ENCODE measurements around the gene CDKN2A. TPM values are rescaled to one million over a fixed set of nuclear protein-coding genes. Genes with fewer than 3 reads are reported as not detected.

Gene CDKN2A
- polyA plus RNA-seq (2012; ENCODE audit: low read depth, missing spikeins): 5.8 TPM

GRCh38 chr9:21993893-21994555 lies at the start of gene CDKN2A:
Gene CDKN2A, minus strand, starts transcription at chr9:21994392.
- TF ChIP-seq PAX5 (IDR thresholded peaks at IDR 0.05; ENCODE audit: insufficient read depth, low read length, severe bottlenecking) (no peak), POU2F2 (IDR thresholded peaks at IDR 0.05; ENCODE audit: low read depth, low read length) (no peak), POLR2AphosphoS5 (IDR thresholded peaks at IDR 0.05; ENCODE audit: low read depth, low read length) (no peak), TAF1 (IDR thresholded peaks at IDR 0.05; ENCODE audit: low read depth, low read length) (no peak), POLR2A (IDR thresholded peaks at IDR 0.05; ENCODE audit: low read depth, low read length) (no peak), SPI1 (IDR thresholded peaks at IDR 0.05; ENCODE audit: low read depth, low read length) (no peak)
- no peak for DNase-seq (ENCODE audit: insufficient read length, low spot score)
- peak; percentile 75 for FAIRE-seq

GRCh38 chr9:22043928-22044327 lies 49.7 kb upstream of the CDKN2A start:
- TF ChIP-seq SPI1 (IDR thresholded peaks at IDR 0.05; ENCODE audit: low read depth, low read length) (no peak), POU2F2 (IDR thresholded peaks at IDR 0.05; ENCODE audit: low read depth, low read length) (no peak), TAF1 (IDR thresholded peaks at IDR 0.05; ENCODE audit: low read depth, low read length) (no peak), POLR2A (IDR thresholded peaks at IDR 0.05; ENCODE audit: low read depth, low read length) (no peak), POLR2AphosphoS5 (IDR thresholded peaks at IDR 0.05; ENCODE audit: low read depth, low read length) (no peak), PAX5 (IDR thresholded peaks at IDR 0.05; ENCODE audit: insufficient read depth, low read length, severe bottlenecking) (no peak)
- no peak for DNase-seq (ENCODE audit: insufficient read length, low spot score)
- no peak for FAIRE-seq

GRCh38 chr9:22041775-22042174 lies 47.6 kb upstream of the CDKN2A start:
- DNase-seq (ENCODE audit: insufficient read length, low spot score): no peak
- FAIRE-seq: no peak
- no peak for TF ChIP-seq POLR2A (IDR thresholded peaks at IDR 0.05; ENCODE audit: low read depth, low read length)
- TF ChIP-seq PAX5 (IDR thresholded peaks at IDR 0.05; ENCODE audit: insufficient read depth, low read length, severe bottlenecking): no peak
- no peak for TF ChIP-seq SPI1 (IDR thresholded peaks at IDR 0.05; ENCODE audit: low read depth, low read length)
- no peak for TF ChIP-seq TAF1 (IDR thresholded peaks at IDR 0.05; ENCODE audit: low read depth, low read length)
- TF ChIP-seq POU2F2 (IDR thresholded peaks at IDR 0.05; ENCODE audit: low read depth, low read length): no peak
- TF ChIP-seq POLR2AphosphoS5 (IDR thresholded peaks at IDR 0.05; ENCODE audit: low read depth, low read length): no peak

GRCh38 chr9:22041344-22041743 lies 47.2 kb upstream of the CDKN2A start:
- FAIRE-seq: no peak
- TF ChIP-seq POLR2AphosphoS5 (IDR thresholded peaks at IDR 0.05; ENCODE audit: low read depth, low read length): no peak
- DNase-seq (ENCODE audit: insufficient read length, low spot score): no peak

DNA sequence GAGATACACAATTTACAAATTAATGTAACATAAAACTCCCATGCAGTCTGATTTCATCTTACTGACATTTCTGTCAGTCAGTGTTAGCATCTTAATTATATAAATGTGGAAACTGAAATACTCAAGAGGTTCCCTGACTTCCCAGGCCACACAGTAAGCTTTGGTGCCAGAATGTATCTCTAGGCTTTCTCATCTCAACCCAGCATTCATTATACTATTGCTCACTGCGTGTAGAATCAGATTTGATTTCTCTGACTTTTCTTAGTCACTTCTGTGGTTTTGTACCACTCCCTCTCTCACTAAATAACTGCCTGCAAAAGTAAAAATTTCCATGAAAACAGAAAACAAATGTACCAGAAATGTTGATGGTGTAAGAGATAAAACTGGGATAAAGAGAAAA lies 46.6 kb upstream of the CDKN2A start:
- no peak for TF ChIP-seq TAF1 (IDR thresholded peaks at IDR 0.05; ENCODE audit: low read depth, low read length)
- no peak for TF ChIP-seq POLR2A (IDR thresholded peaks at IDR 0.05; ENCODE audit: low read depth, low read length)
- TF ChIP-seq POLR2AphosphoS5 (IDR thresholded peaks at IDR 0.05; ENCODE audit: low read depth, low read length): no peak
- TF ChIP-seq POU2F2 (IDR thresholded peaks at IDR 0.05; ENCODE audit: low read depth, low read length): no peak
- no peak for TF ChIP-seq SPI1 (IDR thresholded peaks at IDR 0.05; ENCODE audit: low read depth, low read length)
- no peak for TF ChIP-seq PAX5 (IDR thresholded peaks at IDR 0.05; ENCODE audit: insufficient read depth, low read length, severe bottlenecking)
- DNase-seq (ENCODE audit: insufficient read length, low spot score) (no peak), FAIRE-seq (no peak)

GRCh38 chr9:22039258-22039657 lies 45.1 kb upstream of the CDKN2A start:
- DNase-seq (ENCODE audit: insufficient read length, low spot score): no peak
- FAIRE-seq: no peak
- TF ChIP-seq PAX5 (IDR thresholded peaks at IDR 0.05; ENCODE audit: insufficient read depth, low read length, severe bottlenecking) (no peak), POLR2AphosphoS5 (IDR thresholded peaks at IDR 0.05; ENCODE audit: low read depth, low read length) (no peak), TAF1 (IDR thresholded peaks at IDR 0.05; ENCODE audit: low read depth, low read length) (no peak), SPI1 (IDR thresholded peaks at IDR 0.05; ENCODE audit: low read depth, low read length) (no peak), POLR2A (IDR thresholded peaks at IDR 0.05; ENCODE audit: low read depth, low read length) (no peak), POU2F2 (IDR thresholded peaks at IDR 0.05; ENCODE audit: low read depth, low read length) (no peak)

DNA sequence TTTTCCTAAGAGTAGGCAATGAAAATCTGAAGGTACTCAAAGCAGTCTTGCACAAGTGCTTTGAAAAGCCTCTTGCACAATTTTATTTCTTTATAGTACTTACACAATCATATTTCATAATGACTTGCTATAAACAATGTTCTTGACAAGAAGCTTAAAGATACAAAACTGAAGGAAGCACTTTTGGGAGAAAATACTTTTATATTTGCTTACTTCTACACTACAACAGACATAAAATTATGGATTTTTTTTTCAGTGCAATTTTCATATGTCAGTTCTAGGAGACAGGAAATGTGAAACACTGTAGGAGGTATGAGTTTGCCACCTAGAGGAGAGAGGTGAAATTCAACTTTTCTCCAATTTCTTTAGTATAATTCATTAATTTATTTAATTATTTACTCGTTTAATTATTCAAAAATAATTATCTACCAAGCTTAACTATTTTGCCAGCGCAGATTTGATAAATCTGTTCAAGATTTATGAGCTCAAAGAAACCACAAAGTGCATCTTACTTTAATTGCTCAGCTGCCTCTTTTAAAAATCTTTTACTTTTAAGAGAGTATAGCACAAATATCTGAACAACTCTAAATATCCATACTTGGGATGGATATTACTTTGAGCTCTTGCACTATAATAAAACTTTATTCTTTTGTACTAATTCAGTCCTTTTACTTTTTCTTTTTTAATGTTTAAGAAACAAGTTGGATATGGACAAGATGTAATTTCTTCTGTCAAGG lies 43.9 kb upstream of the CDKN2A start:
- TF ChIP-seq POLR2AphosphoS5 (IDR thresholded peaks at IDR 0.05; ENCODE audit: low read depth, low read length) (no peak), POU2F2 (IDR thresholded peaks at IDR 0.05; ENCODE audit: low read depth, low read length) (no peak), SPI1 (IDR thresholded peaks at IDR 0.05; ENCODE audit: low read depth, low read length) (no peak), POLR2A (IDR thresholded peaks at IDR 0.05; ENCODE audit: low read depth, low read length) (no peak), PAX5 (IDR thresholded peaks at IDR 0.05; ENCODE audit: insufficient read depth, low read length, severe bottlenecking) (no peak), TAF1 (IDR thresholded peaks at IDR 0.05; ENCODE audit: low read depth, low read length) (no peak)
- FAIRE-seq (no peak), DNase-seq (ENCODE audit: insufficient read length, low spot score) (no peak)

DNA sequence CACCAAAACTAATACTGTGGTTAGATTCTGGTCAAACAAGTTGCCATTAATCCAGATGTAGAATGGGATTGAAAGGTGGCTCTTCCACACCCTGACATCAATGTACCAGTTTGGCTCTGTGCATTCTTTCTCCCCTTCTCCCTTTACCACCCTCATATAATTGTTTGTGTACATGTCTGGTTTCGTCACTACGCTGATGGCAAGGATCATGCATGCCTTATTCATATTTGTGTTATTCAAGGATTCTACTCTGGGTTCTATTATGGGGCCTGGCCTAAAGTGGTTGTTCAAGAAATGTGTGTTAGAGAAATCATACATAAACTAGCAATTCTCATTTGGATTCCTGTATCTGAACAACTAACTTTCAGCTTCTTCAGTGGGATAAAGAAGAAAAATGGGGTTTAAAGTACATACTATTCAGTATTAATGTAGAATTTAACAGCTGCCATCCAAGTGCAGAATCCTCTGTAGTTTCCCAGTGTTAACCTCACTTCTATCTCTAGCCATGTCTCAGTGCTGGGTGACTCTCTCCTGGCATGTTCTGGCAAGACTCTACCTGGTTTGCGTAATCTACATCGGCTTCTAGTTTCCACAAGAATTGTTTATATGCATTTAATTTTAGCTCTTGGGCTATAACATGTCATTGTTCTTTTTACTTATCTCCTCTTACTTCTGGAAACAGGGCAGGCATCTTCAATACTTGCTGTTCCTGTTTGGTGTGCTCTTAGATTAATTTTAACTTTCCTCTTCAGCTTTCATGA lies 42.9 kb upstream of the CDKN2A start:
- FAIRE-seq: no peak
- no peak for TF ChIP-seq POLR2A (IDR thresholded peaks at IDR 0.05; ENCODE audit: low read depth, low read length)
- TF ChIP-seq PAX5 (IDR thresholded peaks at IDR 0.05; ENCODE audit: insufficient read depth, low read length, severe bottlenecking): no peak
- no peak for TF ChIP-seq TAF1 (IDR thresholded peaks at IDR 0.05; ENCODE audit: low read depth, low read length)
- no peak for TF ChIP-seq SPI1 (IDR thresholded peaks at IDR 0.05; ENCODE audit: low read depth, low read length)
- no peak for DNase-seq (ENCODE audit: insufficient read length, low spot score)

DNA sequence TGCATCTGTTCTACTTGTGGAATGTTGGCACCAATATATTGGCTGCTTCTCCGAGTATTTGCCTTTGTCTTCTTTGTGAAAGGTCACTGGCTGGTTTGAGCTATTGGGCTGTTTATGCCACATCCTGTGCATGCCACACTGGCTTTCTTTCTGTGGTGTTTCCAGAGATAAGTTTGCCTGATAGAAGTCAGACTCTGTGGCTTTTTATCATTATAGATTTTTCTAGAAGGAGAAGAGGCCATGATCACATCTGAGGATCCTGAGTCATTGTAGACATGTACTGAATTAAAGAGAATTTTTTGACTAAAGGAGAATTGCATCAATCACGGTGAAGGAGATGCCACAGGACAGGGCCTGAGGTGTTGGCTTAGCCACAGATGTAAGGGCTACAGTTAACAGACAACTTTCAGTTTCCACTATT lies 41.4 kb upstream of the CDKN2A start:
- no peak for FAIRE-seq
- no peak for TF ChIP-seq PAX5 (IDR thresholded peaks at IDR 0.05; ENCODE audit: insufficient read depth, low read length, severe bottlenecking)
- TF ChIP-seq TAF1 (IDR thresholded peaks at IDR 0.05; ENCODE audit: low read depth, low read length): no peak
- TF ChIP-seq SPI1 (IDR thresholded peaks at IDR 0.05; ENCODE audit: low read depth, low read length): no peak
- no peak for TF ChIP-seq POLR2A (IDR thresholded peaks at IDR 0.05; ENCODE audit: low read depth, low read length)
- no peak for TF ChIP-seq POU2F2 (IDR thresholded peaks at IDR 0.05; ENCODE audit: low read depth, low read length)
- no peak for TF ChIP-seq POLR2AphosphoS5 (IDR thresholded peaks at IDR 0.05; ENCODE audit: low read depth, low read length)
- DNase-seq (ENCODE audit: insufficient read length, low spot score): no peak

Data from GM12891 (cell line).